GM18867 (cell line): ENCODE results near the gene DIP2B.
A peak's percentile ranks its signal among the peaks of the same experiment; 100 is the strongest.
"Not testable (repeated sequence)": the region's sequence is repeated elsewhere in the genome, so short reads cannot be mapped to it uniquely, and the experiment has no call there.

Source experiments
- ATAC-seq: cut with Tn5 transposase; IDR thresholded peaks from one replicate; pipeline ENCODE4 v1.9.1; 2021; ENCODE audit warnings: mild to moderate bottlenecking, moderate library complexity; ENCODE audit not compliant: unreplicated experiment

The DIP2B gene

GRCh38 chr12:50763639-50764285 is 259.0 kb downstream of the DIP2B start, which contains the start of gene ATF1:
ATF1 (plus strand) TSS chr12:50764101; CDS start chr12:50780146, 16,045 bp downstream.
- peak; percentile 77 for ATAC-seq

GRCh38 chr12:50764286-50765094 is 259.7 kb downstream of the DIP2B start:
- ATAC-seq, result peak; percentile 51

GRCh38 chr12:50765095-50765911 is 260.5 kb downstream of the DIP2B start:
- peak; percentile 34 for ATAC-seq

- ATAC-seq, result no peak
Observed at GRCh38 chr12:50768391-50768790, 263.6 kb downstream of the DIP2B start.

- ATAC-seq, result not testable (repeated sequence)
Observed at GRCh38 chr12:50768813-50769212, 264.0 kb downstream of the DIP2B start.

- ATAC-seq, result no peak
Observed at GRCh38 chr12:50771409-50771808, 266.6 kb downstream of the DIP2B start.

- ATAC-seq, result no peak
Observed at GRCh38 chr12:50772470-50772869, 267.7 kb downstream of the DIP2B start.

GRCh38 chr12:50772877-50773276 is 268.1 kb downstream of the DIP2B start:
- ATAC-seq, result no peak

- no peak for ATAC-seq
Observed at GRCh38 chr12:50775251-50775650, 270.5 kb downstream of the DIP2B start.

GRCh38 chr12:50776749-50777728 is 272.3 kb downstream of the DIP2B start:
- no peak for ATAC-seq

- ATAC-seq, result no peak
Observed at GRCh38 chr12:50778663-50779590, 274.1 kb downstream of the DIP2B start.

GRCh38 chr12:50780013-50780412 is 275.2 kb downstream of the DIP2B start:
- no peak for ATAC-seq

- ATAC-seq, result no peak
Observed at GRCh38 chr12:50784501-50784900, 279.7 kb downstream of the DIP2B start.

GRCh38 chr12:50785406-50786001 is 280.7 kb downstream of the DIP2B start:
- no peak for ATAC-seq

- ATAC-seq, result no peak
Observed at GRCh38 chr12:50786498-50787231, 281.9 kb downstream of the DIP2B start.

- no peak for ATAC-seq
Observed at GRCh38 chr12:50787618-50788017, 282.8 kb downstream of the DIP2B start.

- ATAC-seq, result no peak
Observed at GRCh38 chr12:50788561-50788960, 283.8 kb downstream of the DIP2B start.

GRCh38 chr12:50790081-50790480 is 285.3 kb downstream of the DIP2B start:
- no peak for ATAC-seq
